GM08714 (cell line): ENCODE measurements around the gene RBP5.

ENCODE experiments used
- H3K4me3 ChIP-seq: fragments of 200-500 bp; sonication (Bioruptor generic); 2 replicates; pipeline ENCODE4 v1.5.1; 2014; ENCODE audit warnings: mild to moderate bottlenecking, low read length, inconsistent platforms
- ZNF274 ChIP-seq: IDR thresholded peaks from 2 replicates; pipeline ENCODE4 v1.6.1; 2012; ENCODE audit warnings: mild to moderate bottlenecking, low read depth, low read length

RBP5 gene

GRCh38 chr12:7073946-7074345, 54.7 kb downstream of the RBP5 start:
- no peak for TF ChIP-seq ZNF274
- no peak overlapping the region for H3K4me3 ChIP-seq
